Panc1 (cell line): Measurements from ENCODE around the gene PPCS. TPM values are rescaled to one million over a fixed set of nuclear protein-coding genes. Genes with fewer than 3 reads are reported as not detected.

Experiments used
- ATAC-seq: fragments of 200-7000 bp; cut with Tn5 transposase; 2 replicates; pipeline ENCODE4 v1.9.1; 2020; ENCODE audit warnings: mild to moderate bottlenecking, moderate library complexity
- BruUV-seq: library from RNA; stranded (reverse); fragments of 400-500 nt; replicated peaks from 2 replicates; lab custom pipeline; 2021; lab: Mats Ljungman, UMichigan
- CTCF ChIA-PET: fragments of 300-600 bp; sonication (Branson Sonifier 250); formaldehyde crosslinking; loops from one replicate; lab custom pipeline; 2022; ENCODE audit warnings: antibody characterized with exemption; lab: Charles Lee
- POLR2A ChIA-PET: fragments of 300-600 bp; sonication (Branson Sonifier 250); formaldehyde crosslinking; loops from one replicate; lab custom pipeline; 2022; ENCODE audit warnings: antibody characterized with exemption; lab: Charles Lee
- DNase-seq: peaks from one replicate; pipeline ENCODE4 v3.0.0-alpha.2; 2010; ENCODE audit warnings: low read depth, low spot score
- H3K27ac ChIP-seq: 2 replicates; pipeline ENCODE4 v1.5.1; 2011; ENCODE audit warnings: mild to moderate bottlenecking, low read length, inconsistent platforms
- H3K27me3 ChIP-seq: fragments of 200-500 bp; sonication (Bioruptor generic); 2 replicates; pipeline ENCODE4 v1.6.0; 2014; ENCODE audit warnings: low read length, inconsistent platforms; ENCODE audit not compliant: control insufficient read depth, insufficient read depth
- H3K36me3 ChIP-seq: fragments of 200-500 bp; sonication (Bioruptor generic); 2 replicates; pipeline ENCODE4 v1.5.1; 2014; ENCODE audit warnings: inconsistent platforms, mild to moderate bottlenecking, low read length, moderate library complexity; ENCODE audit not compliant: control insufficient read depth, insufficient read depth
- H3K4me1 ChIP-seq: 2 replicates; pipeline ENCODE4 v1.5.1; 2011; ENCODE audit warnings: inconsistent platforms, mild to moderate bottlenecking, low read length, moderate library complexity; ENCODE audit not compliant: control insufficient read depth, insufficient read depth
- H3K4me3 ChIP-seq, 2 experiments: 2 replicates each; pipeline ENCODE4 v1.5.1; 2011 to 2012; ENCODE audit warnings: low read depth in 2 of 2, low read length in 2 of 2, mild to moderate bottlenecking in 2 of 2, inconsistent platforms in 1 of 2, moderate library complexity in 1 of 2
- H3K9me3 ChIP-seq: fragments of 200-500 bp; sonication (Bioruptor generic); 2 replicates; pipeline ENCODE4 v1.5.1; 2014; ENCODE audit warnings: low read depth, mild to moderate bottlenecking, inconsistent platforms, low read length, moderate library complexity; ENCODE audit not compliant: control insufficient read depth, insufficient read depth
- POLR2AphosphoS5 ChIP-seq: IDR thresholded peaks from 2 replicates; pipeline ENCODE4 v1.6.1; 2012; ENCODE audit warnings: mild to moderate bottlenecking, low read depth, low read length, moderate library complexity
- REST ChIP-seq, 2 experiments: IDR thresholded peaks; 2 replicates each; pipeline ENCODE4 v1.6.1; 2011 to 2012; ENCODE audit warnings: low read depth in 2 of 2, control low read depth in 1 of 2, low read length in 1 of 2, mild to moderate bottlenecking in 1 of 2, moderate library complexity in 1 of 2; ENCODE audit not compliant: insufficient read depth in 1 of 2
- SIN3A ChIP-seq: IDR thresholded peaks from 2 replicates; pipeline ENCODE4 v1.6.1; 2012; ENCODE audit warnings: low read depth, mild to moderate bottlenecking, low read length, moderate library complexity, borderline replicate concordance; ENCODE audit not compliant: insufficient read depth
- TCF7L2 ChIP-seq: IDR thresholded peaks from 2 replicates; pipeline ENCODE4 v1.6.1; 2011; ENCODE audit warnings: mild to moderate bottlenecking, low read depth, low read length, inconsistent platforms
- in situ Hi-C: cut with HindIII; loops from 2 replicates; pipeline ENCODE4 v1.10.0; 2016; ENCODE audit warnings: low sequenced_read_pairs, low pct_unique_long_range_greater_than_20kb
- intact Hi-C: fragments of 100-400 bp; cut with micrococcal nuclease; formaldehyde crosslinking; loops from one replicate; pipeline ENCODE4 v1.10.0; 2022; ENCODE audit not compliant: unreplicated experiment
- total RNA-seq: library from RNA; stranded (reverse); gene quantifications from one replicate; pipeline ENCODE4 v1.2.1, GENCODE V29; 2021; ENCODE audit not compliant: unreplicated experiment
- TF ChIP-seq, protein P1 (sequence below): fragments of 450-650 bp; IDR thresholded peaks from 2 replicates; pipeline ENCODE4 v1.5.1; 2017; ENCODE audit warnings: mild to moderate bottlenecking

PPCS gene
- total RNA-seq, 1 experiment from 2014 or later: 72.7 TPM

DNA sequence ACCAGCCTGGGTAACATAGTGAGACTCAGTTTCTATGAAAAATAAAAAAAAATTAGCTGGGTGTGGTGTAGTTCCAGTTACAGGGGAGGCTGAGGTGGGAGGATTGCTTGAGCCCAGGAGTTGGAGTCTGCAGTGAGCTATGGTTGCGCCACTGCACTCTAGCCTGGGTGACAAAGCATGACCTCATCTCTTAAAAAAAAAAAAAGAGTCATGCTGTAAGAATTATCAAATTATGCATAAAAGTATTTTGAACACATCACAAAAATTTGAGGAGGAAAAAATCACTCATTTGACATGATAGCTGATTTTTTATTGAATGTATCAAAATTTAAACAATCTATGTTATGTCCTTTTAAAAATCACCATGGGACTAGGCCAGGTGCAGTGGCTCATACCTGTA is 24.6 kb downstream of the PPCS start:
- intact Hi-C loops (no loop called here), in situ Hi-C loops (no loop called here)
- Histone ChIP-seq H3K27ac (no peak overlapping the region), H3K9me3 (no peaks in the 10 kb centered on the region), H3K27me3 (no peaks in the 10 kb centered on the region; the same call in 1 of the 2 replicates), H3K4me3 (no peak overlapping the region), H3K4me1 (no peaks in the 10 kb centered on the region), H3K36me3 (no peaks in the 10 kb centered on the region)
- ChIA-PET CTCF (no interaction called here), POLR2A (no interaction called here)
- BruUV-seq: no TSS peak
- TF ChIP-seq POLR2AphosphoS5 (no peak), REST (IDR thresholded peaks at IDR 0.05; ENCODE audit: insufficient read depth in 1 of 2, low read depth in 2 of 2, low read length in 1 of 2) (no peak), TCF7L2 (no peak), SIN3A (no peak)
- TF ChIP-seq, protein P1, sequence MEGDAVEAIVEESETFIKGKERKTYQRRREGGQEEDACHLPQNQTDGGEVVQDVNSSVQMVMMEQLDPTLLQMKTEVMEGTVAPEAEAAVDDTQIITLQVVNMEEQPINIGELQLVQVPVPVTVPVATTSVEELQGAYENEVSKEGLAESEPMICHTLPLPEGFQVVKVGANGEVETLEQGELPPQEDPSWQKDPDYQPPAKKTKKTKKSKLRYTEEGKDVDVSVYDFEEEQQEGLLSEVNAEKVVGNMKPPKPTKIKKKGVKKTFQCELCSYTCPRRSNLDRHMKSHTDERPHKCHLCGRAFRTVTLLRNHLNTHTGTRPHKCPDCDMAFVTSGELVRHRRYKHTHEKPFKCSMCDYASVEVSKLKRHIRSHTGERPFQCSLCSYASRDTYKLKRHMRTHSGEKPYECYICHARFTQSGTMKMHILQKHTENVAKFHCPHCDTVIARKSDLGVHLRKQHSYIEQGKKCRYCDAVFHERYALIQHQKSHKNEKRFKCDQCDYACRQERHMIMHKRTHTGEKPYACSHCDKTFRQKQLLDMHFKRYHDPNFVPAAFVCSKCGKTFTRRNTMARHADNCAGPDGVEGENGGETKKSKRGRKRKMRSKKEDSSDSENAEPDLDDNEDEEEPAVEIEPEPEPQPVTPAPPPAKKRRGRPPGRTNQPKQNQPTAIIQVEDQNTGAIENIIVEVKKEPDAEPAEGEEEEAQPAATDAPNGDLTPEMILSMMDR: no peak
- ATAC-seq (no peak), DNase-seq (no peak)

GRCh38 chr1:42482635-42483153 is 26.4 kb downstream of the PPCS start:
- Histone ChIP-seq H3K27ac (no peak overlapping the region), H3K27me3 (no peaks in the 10 kb centered on the region; the same call in 1 of the 2 replicates), H3K4me1 (no peaks in the 10 kb centered on the region), H3K36me3 (no peaks in the 10 kb centered on the region), H3K9me3 (no peaks in the 10 kb centered on the region), H3K4me3 (no peak overlapping the region)
- in situ Hi-C loops: no loop called here
- DNase-seq (no peak), ATAC-seq (no peak)
- ChIA-PET POLR2A (no interaction called here), CTCF (no interaction called here)
- no peak for TF ChIP-seq TCF7L2
- TF ChIP-seq, protein P1: no peak
- intact Hi-C loops: no loop called here
- no TSS peak for BruUV-seq
